Inflammatory macrophage (primary cell): ENCODE measurements around the gene PIM2.

Experiments used
- DNase-seq, 2 donors: peaks; one replicate each; pipeline ENCODE4 v3.0.0-alpha.2; 2020 to 2022

PIM2 gene

GRCh38 chrX:48935301-48935670, 16.5 kb upstream of the PIM2 start:
- peak; percentile 6 to 33 for DNase-seq

- DNase-seq, result peak in 1 of 2 donors; percentile 15
Observed at GRCh38 chrX:48934581-48935300, 15.9 kb upstream of the PIM2 start.

GRCh38 chrX:48933757-48934156, 14.9 kb upstream of the PIM2 start:
- no peak for DNase-seq

- DNase-seq, result no peak
Observed at GRCh38 chrX:48927736-48928382, 9.0 kb upstream of the PIM2 start.

- no peak for DNase-seq
Observed at GRCh38 chrX:48927123-48927522, 8.3 kb upstream of the PIM2 start.

- no peak for DNase-seq
Observed at GRCh38 chrX:48924270-48924669, 5.4 kb upstream of the PIM2 start.

- no peak for DNase-seq
Observed at GRCh38 chrX:48923771-48924170, 4.9 kb upstream of the PIM2 start.

GRCh38 chrX:48920718-48921104, 1.9 kb upstream of the PIM2 start:
- no peak for DNase-seq

- no peak for DNase-seq
Observed at GRCh38 chrX:48919947-48920717, 1.3 kb upstream of the PIM2 start.

GRCh38 chrX:48919360-48919841, 577 bp upstream of the PIM2 start:
- no peak for DNase-seq

- peak in 1 of 2 donors; percentile 23 for DNase-seq
Observed at GRCh38 chrX:48918301-48918642, 552 bp downstream of the PIM2 start.

GRCh38 chrX:48917139-48918001, 1.5 kb downstream of the PIM2 start:
- DNase-seq, result peak; percentile 91 to 93

- no peak for DNase-seq
Observed at GRCh38 chrX:48914593-48915493, 4.0 kb downstream of the PIM2 start.

GRCh38 chrX:48913605-48914366, 5.0 kb downstream of the PIM2 start:
- peak; percentile 23 to 35 for DNase-seq

GRCh38 chrX:48911412-48912182, 7.2 kb downstream of the PIM2 start, which contains the start of gene SLC35A2:
TSS of gene SLC35A2 (minus strand) at chrX:48911646. CDS start at chrX:48911636, 10 bp downstream.
- peak; percentile 46 to 67 for DNase-seq

GRCh38 chrX:48910926-48911411, 7.9 kb downstream of the PIM2 start:
- peak; percentile 34 to 47 for DNase-seq

GRCh38 chrX:48909703-48910294, 9.0 kb downstream of the PIM2 start:
- DNase-seq, result no peak

GRCh38 chrX:48908600-48908999, 10.2 kb downstream of the PIM2 start:
- DNase-seq, result no peak
